Karpas-422 (cell line): ENCODE results near the gene LIMS2. TPM values are rescaled to one million over a fixed set of nuclear protein-coding genes. Genes with fewer than 3 reads are reported as not detected.

Experiments used
- DNase-seq: peaks from one replicate; pipeline ENCODE4 v3.0.0-alpha.2; 2015
- H2AFZ ChIP-seq: fragments of 200-600 bp; sonication (generic); 2 replicates; pipeline ENCODE4 v1.6.1; 2014; ENCODE audit warnings: antibody characterized with exemption, low read length, mixed read lengths
- H3K27ac ChIP-seq: fragments of 200-600 bp; sonication (generic); 2 replicates; pipeline ENCODE4 v1.5.1; 2014; ENCODE audit warnings: mild to moderate bottlenecking, low read length, moderate library complexity
- H3K27me3 ChIP-seq: fragments of 200-600 bp; sonication (generic); 2 replicates; pipeline ENCODE4 v1.6.1; 2014; ENCODE audit warnings: low read length, mixed read lengths
- H3K36me3 ChIP-seq: fragments of 200-600 bp; sonication (generic); 2 replicates; pipeline ENCODE4 v1.6.1; 2014; ENCODE audit warnings: low read length, mixed read lengths; ENCODE audit not compliant: insufficient read depth
- H3K4me1 ChIP-seq: fragments of 200-600 bp; sonication (generic); 2 replicates; pipeline ENCODE4 v1.6.1; 2014; ENCODE audit warnings: mild to moderate bottlenecking, low read length, mixed read lengths
- H3K4me2 ChIP-seq: fragments of 200-600 bp; sonication (generic); 2 replicates; pipeline ENCODE4 v1.6.1; 2014; ENCODE audit warnings: low read length, low read depth, mild to moderate bottlenecking; ENCODE audit not compliant: poor library complexity, severe bottlenecking
- H3K4me3 ChIP-seq: fragments of 200-600 bp; sonication (generic); 2 replicates; pipeline ENCODE4 v1.5.1; 2014; ENCODE audit warnings: mild to moderate bottlenecking, antibody characterized with exemption, low read length, mixed read lengths
- H3K79me2 ChIP-seq: fragments of 200-600 bp; sonication (generic); 2 replicates; pipeline ENCODE4 v1.6.1; 2014; ENCODE audit warnings: mild to moderate bottlenecking, low read length, mixed read lengths
- H3K9ac ChIP-seq: fragments of 200-600 bp; sonication (generic); 2 replicates; pipeline ENCODE4 v1.6.0; 2014; ENCODE audit warnings: low read length
- H3K9me2 ChIP-seq: fragments of 200-600 bp; sonication (generic), shearing (Covaris generic); replicated peaks from 2 replicates; pipeline ENCODE4 v1.6.0; 2014; ENCODE audit warnings: mild to moderate bottlenecking, low read length, moderate library complexity; ENCODE audit not compliant: insufficient read depth
- H3K9me3 ChIP-seq: fragments of 300-700, 200-600 bp; sonication (generic); 2 replicates; pipeline ENCODE4 v1.6.1; 2014; ENCODE audit warnings: low read length, mixed read lengths
- H4K20me1 ChIP-seq: fragments of 200-600 bp; sonication (generic); 2 replicates; pipeline ENCODE4 v1.6.1; 2014; ENCODE audit warnings: mild to moderate bottlenecking, antibody characterized with exemption, low read length, low read depth; ENCODE audit not compliant: insufficient read depth
- total RNA-seq: library from RNA; depleted of rRNA; stranded (reverse); fragments of >200 nt; shearing (Covaris generic); gene quantifications from 2 replicates; pipeline ENCODE4 v1.2.3, GENCODE V29; 2014; ENCODE audit warnings: low replicate concordance

The LIMS2 gene
- total RNA-seq, 1 experiment from 2014 or later: 0.56 TPM

DNA sequence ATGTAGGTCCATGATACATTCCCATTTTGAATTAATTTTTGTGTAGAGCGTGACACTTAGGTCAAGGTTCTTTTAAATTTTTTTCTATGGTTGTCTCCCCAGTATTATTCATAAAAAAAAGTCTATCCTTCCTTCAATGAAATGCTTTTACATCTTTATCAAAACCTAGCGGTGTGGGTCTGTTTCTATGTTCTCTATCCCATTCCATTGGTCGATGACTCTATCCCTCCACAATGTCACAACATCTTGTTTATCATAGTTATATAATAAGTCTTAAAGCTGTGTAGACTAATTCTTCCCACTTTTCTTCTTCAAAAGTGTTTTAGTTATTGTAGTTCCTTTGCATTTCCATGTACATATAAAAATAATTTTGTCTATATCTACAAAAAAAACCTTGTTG, 76.6 kb downstream of the LIMS2 start:
- no peaks in the 10 kb centered on the region for H3K79me2 ChIP-seq
- H3K4me2 ChIP-seq: no peak overlapping the region
- H3K9me3 ChIP-seq: no peaks in the 10 kb centered on the region

DNA sequence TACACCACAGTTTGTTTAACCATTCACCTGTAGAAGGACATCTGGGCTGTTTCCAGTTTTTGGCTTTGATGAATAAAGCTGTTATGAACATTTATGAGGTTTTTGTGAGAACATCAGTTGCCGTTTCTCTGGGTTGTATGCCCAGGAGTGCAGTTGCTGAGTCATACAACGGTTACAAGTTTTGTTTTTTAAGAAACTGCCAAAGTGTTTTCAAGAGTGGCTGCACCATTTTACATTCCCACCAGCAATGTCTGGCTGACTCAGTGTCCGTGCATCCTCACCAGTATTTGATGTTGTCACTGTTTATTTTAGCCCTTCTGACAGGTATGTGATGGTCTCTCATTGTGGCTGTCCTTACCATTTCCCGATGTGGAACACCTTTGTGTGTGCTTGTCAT, 77.3 kb downstream of the LIMS2 start:
- H3K79me2 ChIP-seq: no peaks in the 10 kb centered on the region
- H3K9ac ChIP-seq: no peak overlapping the region
- no peak for DNase-seq
- no peaks in the 10 kb centered on the region for H3K27me3 ChIP-seq
- no peak overlapping the region for H3K4me3 ChIP-seq
- no peaks in the 10 kb centered on the region for H4K20me1 ChIP-seq
- H3K4me2 ChIP-seq: no peak overlapping the region
- H3K9me2 ChIP-seq: no peaks in the 10 kb centered on the region
- H2AFZ ChIP-seq: no peak overlapping the region
- no peak overlapping the region for H3K27ac ChIP-seq
- H3K9me3 ChIP-seq: no peaks in the 10 kb centered on the region
- H3K36me3 ChIP-seq: no peaks in the 10 kb centered on the region
- no peaks in the 10 kb centered on the region for H3K4me1 ChIP-seq

More for the DNA sequence above, 76.6 kb downstream of the LIMS2 start:
- H3K4me3 ChIP-seq: no peak overlapping the region
- no peak for DNase-seq
- H4K20me1 ChIP-seq: no peaks in the 10 kb centered on the region
- no peaks in the 10 kb centered on the region for H3K4me1 ChIP-seq
- no peaks in the 10 kb centered on the region for H3K9me2 ChIP-seq
- no peak overlapping the region for H3K9ac ChIP-seq
- no peak overlapping the region for H2AFZ ChIP-seq
- H3K27ac ChIP-seq: no peak overlapping the region
- no peaks in the 10 kb centered on the region; the same call in 1 of the 2 replicates for H3K27me3 ChIP-seq
- no peaks in the 10 kb centered on the region for H3K36me3 ChIP-seq

DNA sequence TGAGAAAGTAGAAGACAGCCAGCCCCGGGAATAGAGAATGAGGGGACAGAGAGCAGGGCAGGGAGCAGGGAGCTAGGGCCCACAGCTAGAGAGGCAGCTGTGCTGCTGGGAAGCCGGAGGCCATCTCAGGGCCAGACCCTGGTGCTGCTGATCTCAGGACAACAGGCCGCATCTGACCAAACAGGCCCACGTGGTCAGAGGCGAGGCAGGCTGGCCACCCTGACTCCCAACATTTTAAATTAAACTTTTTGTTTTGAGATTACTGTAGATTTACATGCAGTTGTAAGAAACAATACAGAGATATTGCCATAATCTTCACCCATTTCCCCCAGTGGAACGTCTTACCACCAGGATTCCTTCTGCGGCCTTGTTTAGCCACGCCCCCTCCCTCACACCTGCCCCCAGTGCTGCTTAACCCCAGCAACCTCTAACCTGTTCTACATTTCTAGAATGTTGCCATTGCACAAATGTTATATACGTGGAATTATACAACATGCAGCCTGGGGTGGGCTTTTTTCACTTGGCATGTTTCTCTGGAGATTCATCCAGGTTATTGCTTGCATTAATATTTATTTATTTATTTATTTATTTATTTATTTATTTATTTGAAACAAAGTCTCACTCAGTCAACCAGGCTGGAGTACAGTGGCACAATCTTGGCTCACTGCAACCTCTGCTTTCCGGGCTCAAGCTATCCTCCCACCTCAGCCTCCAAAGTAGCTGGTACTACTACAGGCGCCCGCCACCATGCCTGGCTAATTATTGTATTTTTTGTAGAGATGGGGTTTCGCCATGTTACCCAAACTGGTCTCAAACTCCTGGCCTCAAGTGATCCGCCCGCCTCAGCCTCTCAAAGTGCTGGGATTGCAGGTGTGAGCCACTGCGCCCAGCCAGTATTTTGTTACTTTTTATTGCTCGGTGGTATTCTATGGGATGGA, 78.0 kb downstream of the LIMS2 start:
- H3K36me3 ChIP-seq: no peaks in the 10 kb centered on the region
- no peaks in the 10 kb centered on the region for H3K4me1 ChIP-seq
- no peaks in the 10 kb centered on the region for H4K20me1 ChIP-seq
- H3K4me3 ChIP-seq: no peak overlapping the region
- no peaks in the 10 kb centered on the region for H3K9me3 ChIP-seq
- no peaks in the 10 kb centered on the region for H3K9me2 ChIP-seq
- no peak for DNase-seq
- H3K4me2 ChIP-seq: no peak overlapping the region
- H3K27ac ChIP-seq: no peak overlapping the region
- no peak overlapping the region for H2AFZ ChIP-seq
- H3K9ac ChIP-seq: no peak overlapping the region
- no peaks in the 10 kb centered on the region for H3K27me3 ChIP-seq
- no peaks in the 10 kb centered on the region for H3K79me2 ChIP-seq

DNA sequence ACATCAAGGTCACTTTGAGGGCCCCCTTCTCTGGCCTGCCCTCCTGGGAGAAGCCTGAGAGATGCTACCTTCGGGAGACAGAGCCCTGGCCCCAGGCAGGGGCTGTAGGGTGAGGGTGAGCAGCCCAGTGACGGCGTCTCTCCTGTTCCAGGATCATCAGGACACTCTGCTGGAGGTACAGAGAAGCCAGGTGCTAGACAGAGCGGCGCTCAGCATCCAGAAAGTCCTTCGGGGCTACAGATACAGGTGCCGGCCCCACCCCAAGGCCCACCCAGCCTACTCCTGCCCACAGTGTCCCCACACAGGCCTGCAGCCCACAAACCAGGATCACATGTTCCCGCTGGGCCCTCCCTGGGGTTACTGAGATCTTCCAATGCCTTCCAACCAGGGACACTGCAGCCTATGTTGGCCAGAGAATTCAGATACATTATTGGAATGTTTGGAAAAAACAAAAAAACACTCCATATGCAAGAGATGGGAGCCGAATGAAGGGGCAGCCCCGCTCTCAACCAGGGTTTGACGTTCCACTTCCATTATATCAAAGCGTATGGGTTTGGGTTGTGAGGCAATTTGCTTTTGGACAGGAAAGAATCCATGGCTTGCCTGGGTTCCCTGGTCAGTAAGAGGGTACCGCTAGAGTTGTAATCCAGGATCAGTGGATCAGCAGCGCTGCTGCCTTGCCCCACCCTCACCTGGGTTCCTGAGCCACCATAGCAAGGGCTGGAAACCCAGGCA, 78.9 kb downstream of the LIMS2 start:
- Histone ChIP-seq H2AFZ (no peak overlapping the region), H3K27me3 (no peaks in the 10 kb centered on the region), H3K36me3 (no peaks in the 10 kb centered on the region), H3K4me1 (no peaks in the 10 kb centered on the region), H3K4me3 (no peak overlapping the region), H3K79me2 (no peaks in the 10 kb centered on the region), H3K9me2 (no peaks in the 10 kb centered on the region), H3K9me3 (no peaks in the 10 kb centered on the region), H3K4me2 (no peak overlapping the region), H3K27ac (no peak overlapping the region), H3K9ac (no peak overlapping the region), H4K20me1 (no peaks in the 10 kb centered on the region)
- DNase-seq: no peak

DNA sequence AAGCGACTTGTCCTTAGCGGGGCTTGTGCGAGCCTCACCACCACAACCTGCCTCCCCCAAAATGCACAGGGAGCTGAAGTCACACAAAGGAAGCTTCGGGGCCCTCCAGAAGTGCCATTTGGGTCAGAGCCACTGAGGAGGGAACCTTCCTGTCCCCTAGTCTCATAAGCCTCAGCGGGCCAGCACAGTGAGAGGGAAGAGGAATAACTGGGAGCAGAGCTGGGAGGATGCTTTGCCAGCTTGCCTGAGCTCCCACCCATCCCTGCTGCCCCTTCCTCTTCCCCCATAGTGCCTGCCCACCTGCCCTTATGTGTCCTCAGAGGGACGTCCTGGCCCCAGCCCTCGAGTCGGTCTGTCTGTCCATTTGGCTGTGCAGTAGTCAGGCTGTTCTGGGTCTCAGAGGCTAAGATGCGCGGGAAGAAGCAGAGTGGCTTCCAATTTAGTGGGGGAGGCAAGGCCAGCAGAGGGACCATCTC, 81.2 kb downstream of the LIMS2 start:
- Histone ChIP-seq H3K36me3 (no peaks in the 10 kb centered on the region), H3K4me1 (no peaks in the 10 kb centered on the region), H3K9me3 (no peaks in the 10 kb centered on the region), H3K79me2 (no peaks in the 10 kb centered on the region), H4K20me1 (no peaks in the 10 kb centered on the region), H3K9ac (no peak overlapping the region), H3K27me3 (no peaks in the 10 kb centered on the region), H3K4me3 (no peak overlapping the region), H3K4me2 (no peak overlapping the region), H3K27ac (no peak overlapping the region), H2AFZ (no peak overlapping the region), H3K9me2 (no peaks in the 10 kb centered on the region)
- DNase-seq: no peak

DNA sequence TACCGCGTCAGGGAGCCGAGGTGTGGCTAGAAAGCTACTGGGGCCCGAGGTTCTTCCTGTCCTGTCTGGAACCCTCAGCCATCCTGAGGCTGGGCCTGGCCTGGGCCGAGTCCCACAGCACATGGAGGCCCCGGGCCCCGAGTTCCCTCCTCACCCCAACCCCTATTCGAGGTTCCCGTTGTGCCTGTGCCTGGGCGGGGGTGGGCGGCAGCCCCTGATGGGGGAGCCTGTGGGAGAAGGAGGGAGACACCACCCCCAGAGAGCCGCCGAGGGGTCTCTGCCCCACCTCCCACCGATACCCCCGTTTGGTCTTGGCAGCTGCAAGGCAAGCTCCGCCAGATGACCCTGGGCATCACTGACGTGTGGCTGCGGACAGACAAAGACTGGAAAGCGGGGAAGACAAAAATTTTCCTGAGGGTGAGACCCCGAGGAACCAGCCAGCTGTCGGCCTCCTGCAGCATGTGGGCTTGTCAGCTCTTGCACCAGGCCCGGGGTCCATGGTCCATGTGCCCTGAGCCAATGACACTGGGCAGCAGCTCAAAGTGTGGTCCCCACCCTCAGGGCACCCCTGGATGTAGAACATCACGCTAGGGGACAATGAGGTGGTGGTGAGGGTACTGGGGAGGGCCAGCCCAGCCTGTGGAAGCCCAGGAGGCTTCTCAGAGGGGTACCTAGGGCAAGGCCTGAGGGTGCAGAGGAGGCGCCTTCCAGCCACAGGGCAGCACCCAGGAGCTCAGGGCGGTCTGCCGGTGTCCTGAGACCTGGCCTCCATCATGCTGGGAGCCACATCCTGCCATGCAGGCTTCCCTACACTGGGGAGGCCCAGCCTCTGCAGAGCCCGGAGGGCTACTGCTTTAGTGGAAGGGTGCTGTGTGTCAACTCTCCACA, 81.9 kb downstream of the LIMS2 start:
- H2AFZ ChIP-seq: no peak overlapping the region
- H3K4me3 ChIP-seq: no peak overlapping the region
- no peaks in the 10 kb centered on the region for H3K36me3 ChIP-seq
- H3K79me2 ChIP-seq: no peaks in the 10 kb centered on the region
- H3K4me1 ChIP-seq: no peaks in the 10 kb centered on the region
- H3K27me3 ChIP-seq: no peaks in the 10 kb centered on the region
- DNase-seq: no peak
- no peaks in the 10 kb centered on the region for H3K9me3 ChIP-seq
- H3K9ac ChIP-seq: no peak overlapping the region
- no peak overlapping the region for H3K4me2 ChIP-seq
- no peaks in the 10 kb centered on the region for H3K9me2 ChIP-seq
- no peak overlapping the region for H3K27ac ChIP-seq
- H4K20me1 ChIP-seq: no peaks in the 10 kb centered on the region

DNA sequence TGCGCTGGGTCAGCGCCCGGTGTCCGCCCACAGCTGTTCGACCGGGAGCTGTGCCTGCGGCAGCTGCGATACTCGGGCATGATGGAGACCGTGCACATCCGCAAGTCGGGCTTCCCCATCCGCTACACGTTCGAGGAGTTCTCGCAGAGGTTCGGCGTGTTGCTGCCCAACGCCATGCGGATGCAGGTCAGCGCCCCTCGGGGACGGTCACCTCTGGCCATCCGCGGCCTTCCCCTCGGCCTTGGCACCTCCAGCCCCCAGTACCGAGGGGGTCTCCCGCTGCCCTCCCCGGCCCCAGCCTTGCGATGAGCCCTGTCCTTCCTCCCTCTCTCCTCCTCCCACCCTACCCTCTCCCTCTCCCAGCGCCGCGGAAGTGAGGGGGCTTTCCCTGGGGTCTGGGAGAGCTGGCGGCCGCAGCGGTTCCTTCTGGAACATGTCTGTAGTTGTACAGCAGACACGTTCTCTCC, 82.5 kb downstream of the LIMS2 start:
- Histone ChIP-seq H3K36me3 (no peaks in the 10 kb centered on the region), H3K27me3 (no peaks in the 10 kb centered on the region), H3K4me2 (no peak overlapping the region), H3K79me2 (no peaks in the 10 kb centered on the region), H3K9me3 (no peaks in the 10 kb centered on the region), H3K4me3 (no peak overlapping the region), H3K9me2 (no peaks in the 10 kb centered on the region), H2AFZ (no peak overlapping the region), H3K27ac (no peak overlapping the region), H3K9ac (no peak overlapping the region), H4K20me1 (no peaks in the 10 kb centered on the region), H3K4me1 (no peaks in the 10 kb centered on the region)
- no peak for DNase-seq
